NOMO-1 treated with DMSO at 0.1 percent for 48 hours (cell line): Measurements from ENCODE around the gene ASB17.
"Not testable (repeated sequence)": the region's sequence is repeated elsewhere in the genome, so short reads cannot be mapped to it uniquely, and the experiment has no call there.

Experiments used
- DNase-seq: peaks from one replicate; lab custom pipeline; 2025; ENCODE audit not compliant: unreplicated experiment; lab: John Stamatoyannopoulos, UW

The ASB17 gene, protein sequence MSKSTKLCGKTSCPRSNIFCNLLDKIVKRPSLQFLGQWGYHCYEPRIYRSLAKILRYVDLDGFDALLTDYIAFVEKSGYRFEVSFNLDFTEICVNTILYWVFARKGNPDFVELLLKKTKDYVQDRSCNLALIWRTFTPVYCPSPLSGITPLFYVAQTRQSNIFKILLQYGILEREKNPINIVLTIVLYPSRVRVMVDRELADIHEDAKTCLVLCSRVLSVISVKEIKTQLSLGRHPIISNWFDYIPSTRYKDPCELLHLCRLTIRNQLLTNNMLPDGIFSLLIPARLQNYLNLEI

DNA sequence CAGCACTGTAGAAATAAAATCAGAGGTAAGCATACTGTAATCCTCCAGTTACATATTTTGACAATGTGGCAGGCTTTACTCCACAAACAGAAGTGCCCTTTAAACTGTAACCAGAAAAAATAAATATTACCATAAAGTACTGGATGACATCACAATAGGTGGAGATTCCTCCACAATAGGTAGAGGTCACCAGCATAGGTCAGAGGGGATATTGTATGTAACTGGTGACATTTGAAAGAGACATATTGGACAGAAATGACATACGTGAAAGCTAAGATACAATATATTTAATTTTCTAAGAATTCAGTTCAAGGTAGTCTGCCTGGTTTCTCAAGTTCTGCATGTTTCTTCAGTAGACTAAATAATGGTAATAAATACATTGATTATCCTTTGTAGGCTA, at the start of gene ASB17:
Gene ASB17, minus strand, starts transcription at position 101 of the 400 bp plus-strand sequence. CDS start 113 bp downstream, outside the sequence.
- DNase-seq, result no peak

DNA sequence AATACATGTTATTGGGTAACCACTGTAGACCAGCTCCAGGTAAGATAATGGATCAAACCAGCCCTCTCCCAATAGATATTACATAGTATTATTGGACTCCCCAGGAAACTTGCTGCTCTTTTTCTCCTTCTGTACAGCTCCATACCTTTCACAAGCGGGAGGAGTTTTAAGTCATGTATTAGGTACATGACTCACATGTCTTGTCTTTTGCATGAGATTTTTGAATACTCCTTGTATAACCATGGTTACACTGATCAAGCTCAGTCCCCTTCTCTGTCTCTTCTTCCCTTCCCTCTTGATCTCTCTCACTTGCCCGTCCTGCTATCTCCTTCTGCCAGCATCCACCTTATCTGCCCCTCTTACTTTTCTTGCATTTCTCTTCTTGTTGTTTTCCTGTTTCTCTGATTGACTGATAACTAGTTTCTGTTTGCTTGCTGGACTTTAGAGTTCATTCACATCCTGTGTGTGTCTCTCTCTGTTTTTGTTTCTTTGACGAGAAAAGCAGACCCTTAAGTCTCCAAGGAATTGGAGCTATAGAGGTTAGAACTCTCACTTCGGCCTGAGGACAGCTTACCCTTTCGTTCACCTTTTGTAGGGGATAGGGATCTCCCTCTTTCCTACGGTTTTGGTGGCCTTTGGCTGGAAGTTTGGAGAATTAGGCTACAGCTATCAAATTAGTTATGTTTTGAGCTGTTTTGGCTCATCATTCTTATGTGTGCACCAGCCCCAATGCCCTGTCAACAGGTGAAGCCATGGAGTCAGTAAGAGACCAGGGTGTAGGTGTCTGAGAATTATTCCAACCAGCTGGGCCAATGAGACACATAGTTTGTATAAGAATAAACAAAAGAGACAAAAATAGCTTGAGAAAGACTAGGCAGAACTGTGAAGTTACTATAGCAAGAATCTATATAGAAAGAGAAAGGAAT, 49.0 kb upstream of the ASB17 start:
- DNase-seq, result no peak

DNA sequence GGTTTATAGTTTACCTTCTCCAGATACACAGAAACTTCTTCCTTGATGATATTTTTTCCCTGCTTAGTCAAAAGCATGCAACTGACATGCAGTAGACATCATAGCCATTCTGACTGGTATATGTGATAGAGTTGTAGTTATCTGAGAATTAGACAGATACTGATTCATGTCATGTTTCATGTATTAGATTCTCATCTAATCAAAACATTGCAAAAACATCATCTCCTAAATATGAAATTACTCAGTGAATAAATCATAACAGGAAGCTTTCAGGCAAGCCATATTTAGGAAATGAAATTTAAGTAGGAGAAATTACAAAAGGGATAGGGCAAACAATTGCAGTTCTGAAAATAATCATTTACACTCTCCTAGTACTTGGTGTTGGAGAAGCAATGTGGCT, 38.4 kb upstream of the ASB17 start:
- no peak for DNase-seq

DNA sequence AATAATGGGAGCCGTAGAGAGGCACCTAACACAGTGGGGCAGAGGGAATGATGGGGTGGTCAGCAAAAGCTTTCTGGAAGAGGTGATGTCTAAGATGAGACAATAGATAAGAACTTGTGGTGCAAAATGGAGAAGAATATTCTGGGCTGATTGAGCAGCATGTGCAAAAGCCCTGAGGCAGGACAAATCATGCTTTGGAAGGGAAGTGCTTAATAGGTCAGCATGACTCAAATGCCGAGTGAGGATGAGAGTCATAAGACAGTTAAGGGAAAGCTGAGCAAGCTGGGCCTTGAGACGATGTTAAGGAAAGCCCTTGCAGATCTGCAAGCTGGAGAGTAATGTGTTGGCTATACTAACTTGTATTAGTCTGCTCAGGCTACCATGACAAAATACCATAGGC, 37.3 kb upstream of the ASB17 start:
- DNase-seq, result no peak

DNA sequence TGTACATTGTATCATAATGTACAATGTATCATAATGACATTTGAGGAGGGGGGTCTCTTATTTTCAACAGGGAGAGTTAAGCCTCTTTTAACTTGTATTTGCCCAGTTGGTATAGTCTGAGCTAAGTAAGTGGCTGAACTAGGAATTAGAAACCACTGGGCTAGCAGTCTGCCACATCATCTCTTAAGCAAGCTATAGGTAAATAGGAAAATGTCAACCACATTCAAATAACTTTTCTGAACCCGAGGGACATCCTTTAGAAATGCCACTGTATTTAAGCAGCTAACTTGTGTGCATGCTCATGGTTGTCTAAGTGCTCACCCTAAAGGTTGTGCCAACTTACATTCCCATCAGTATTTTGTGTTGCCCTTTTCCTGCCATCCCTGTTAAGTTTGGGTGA, 35.5 kb upstream of the ASB17 start:
- no peak for DNase-seq

DNA sequence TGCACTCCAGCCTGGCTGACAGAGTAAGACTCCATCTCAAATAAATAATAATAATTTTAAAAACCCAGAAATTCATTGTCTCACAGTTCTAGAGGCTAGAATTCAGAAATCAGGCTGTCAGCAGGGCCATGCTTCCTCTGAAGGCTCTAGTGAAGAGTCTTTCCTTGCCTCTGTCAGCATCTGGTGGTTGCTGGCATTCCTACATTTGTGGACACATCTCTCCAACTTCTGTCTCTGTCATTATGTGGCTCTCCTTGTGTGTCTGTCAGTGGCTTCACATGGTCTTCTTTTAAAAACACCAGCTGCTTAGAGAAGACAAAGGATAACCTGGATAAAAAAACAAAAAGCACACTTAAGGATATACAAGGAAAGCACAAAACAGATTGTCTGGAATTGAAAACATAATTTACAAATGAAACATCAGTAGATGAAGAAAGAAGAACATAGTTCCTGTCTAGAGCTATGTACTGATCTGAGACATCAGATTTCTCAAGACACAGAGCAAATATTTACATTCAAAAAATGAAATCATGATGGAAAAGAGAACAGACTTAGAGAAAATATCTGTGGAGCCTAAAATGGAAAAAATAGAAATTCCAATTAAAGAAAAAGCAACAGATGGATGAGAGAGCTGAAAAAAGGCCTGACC, 32.7 kb upstream of the ASB17 start:
- no peak for DNase-seq

DNA sequence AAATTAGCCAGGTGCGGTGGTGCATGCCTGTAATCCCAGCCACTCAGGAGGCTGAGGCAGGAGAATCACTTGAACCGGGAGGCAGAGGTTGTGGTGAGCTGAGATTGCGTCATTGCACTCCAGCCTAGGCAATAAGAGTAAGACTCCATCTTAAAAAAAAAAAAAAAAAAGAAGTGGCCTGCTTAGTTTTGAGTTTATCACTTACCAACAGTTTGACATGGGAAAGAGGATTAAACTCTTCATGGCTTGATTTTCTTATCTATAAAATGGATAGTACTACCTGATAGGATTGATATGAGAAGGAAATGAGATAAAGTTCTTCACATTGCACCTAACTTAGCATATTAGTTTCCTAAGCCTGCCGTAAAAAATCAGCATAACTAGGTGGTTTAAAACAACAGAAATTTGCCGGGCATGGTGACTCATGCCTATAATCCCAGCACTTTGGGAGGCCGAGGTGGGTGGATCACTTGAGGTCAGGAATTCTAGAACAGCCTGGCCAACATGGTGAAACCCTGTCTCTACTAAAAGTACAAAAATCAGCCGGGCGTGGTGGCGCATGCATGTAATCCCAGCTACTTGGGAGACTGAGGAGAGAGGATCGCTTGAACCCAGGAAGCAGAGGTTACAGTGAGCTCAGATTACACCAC, 32.0 kb upstream of the ASB17 start:
- DNase-seq, result not testable (repeated sequence)

DNA sequence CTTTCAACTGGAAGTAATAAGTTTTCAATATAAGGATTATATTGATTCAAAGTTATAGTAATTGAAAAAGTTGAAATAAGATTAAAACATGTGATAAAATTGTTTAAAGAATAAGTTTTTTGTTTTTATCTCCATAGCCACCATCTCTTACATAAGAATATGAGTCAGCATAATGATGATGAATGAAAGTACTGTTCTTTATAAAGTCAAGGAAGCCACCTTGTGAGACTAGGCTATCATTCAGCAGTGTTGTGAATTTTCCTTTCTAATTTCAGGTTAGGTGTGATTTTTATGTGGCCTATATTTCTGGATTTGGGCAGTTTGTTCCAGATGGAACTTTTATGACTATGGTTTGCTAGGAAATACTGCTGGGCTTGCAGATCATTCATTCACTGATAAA, 22.4 kb upstream of the ASB17 start:
- peak; percentile 16 for DNase-seq

DNA sequence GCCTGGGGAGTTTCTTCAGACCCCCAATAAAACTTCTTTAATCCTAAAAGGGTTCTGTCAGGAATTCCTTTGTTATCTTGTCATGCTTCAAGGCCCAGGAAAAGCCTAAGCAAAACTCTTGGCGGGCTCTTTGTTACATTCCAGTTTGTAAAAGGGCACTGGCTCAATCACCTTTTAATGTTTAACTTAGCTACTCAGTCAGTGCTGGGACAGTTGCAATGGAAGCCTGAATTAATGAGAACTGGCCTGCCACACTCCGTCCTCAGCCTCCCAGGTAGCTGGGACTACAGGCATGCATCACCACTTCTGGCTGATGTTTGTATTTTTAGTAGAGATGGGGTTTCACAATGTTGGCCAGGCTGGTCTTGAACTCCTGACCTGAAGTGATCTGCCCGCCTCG, 21.3 kb upstream of the ASB17 start:
- no peak for DNase-seq

DNA sequence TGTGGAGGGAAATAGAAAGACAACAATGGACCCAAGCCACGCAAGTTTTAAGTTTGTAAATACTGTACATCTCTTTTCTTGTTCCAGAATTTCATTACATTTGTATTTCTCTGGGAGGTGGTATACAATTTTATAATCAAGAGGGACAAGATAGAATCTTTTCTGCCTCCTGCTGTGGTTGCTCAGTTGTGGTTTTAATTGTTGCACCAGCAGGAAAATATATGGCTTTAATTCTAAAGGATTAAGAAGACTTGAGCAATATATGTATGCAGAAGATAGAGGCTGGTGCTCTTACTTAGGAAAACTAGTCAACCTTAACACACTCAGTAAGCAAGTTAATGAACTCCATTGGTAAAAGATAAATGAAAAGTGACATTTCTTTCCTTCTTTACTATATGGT, 19.8 kb upstream of the ASB17 start:
- DNase-seq, result no peak

DNA sequence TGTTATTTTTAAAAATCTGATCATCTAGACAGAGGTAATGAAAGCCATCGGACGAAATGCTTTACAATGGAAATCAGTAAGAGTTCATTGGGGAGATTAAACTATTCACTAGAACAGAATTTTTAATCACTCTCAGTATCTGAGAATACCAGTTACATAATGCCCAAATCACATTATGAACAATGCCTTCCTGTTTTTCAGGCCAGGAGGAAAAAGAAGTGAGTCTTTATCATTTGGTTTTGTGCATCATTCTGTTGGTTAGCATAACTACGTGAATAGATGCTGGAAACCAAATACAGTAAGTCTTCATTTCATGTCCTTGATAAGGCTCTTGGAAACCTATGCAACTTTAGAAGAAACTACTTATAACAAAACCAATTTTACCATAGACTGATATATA, 18.0 kb upstream of the ASB17 start:
- DNase-seq, result no peak

DNA sequence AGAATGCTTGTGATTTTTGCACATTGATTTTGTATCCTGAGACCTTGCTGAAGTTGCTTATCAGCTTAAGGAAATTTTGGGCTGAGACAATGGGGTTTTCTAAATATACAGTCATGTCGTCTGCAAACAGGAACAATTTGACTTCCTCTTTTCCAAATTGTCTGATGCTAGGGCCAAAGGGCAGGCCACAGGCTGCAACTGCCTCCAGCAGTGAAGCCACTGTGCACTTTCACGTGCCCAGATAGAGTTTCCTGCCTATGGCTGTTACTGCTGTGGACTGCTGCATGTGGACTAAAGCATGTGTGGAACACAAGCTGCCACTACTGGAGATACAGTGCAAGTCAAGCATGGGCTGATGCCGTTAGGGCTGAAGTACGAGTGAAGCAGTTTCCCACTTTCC, 10.8 kb upstream of the ASB17 start:
- peak; percentile 66 for DNase-seq

DNA sequence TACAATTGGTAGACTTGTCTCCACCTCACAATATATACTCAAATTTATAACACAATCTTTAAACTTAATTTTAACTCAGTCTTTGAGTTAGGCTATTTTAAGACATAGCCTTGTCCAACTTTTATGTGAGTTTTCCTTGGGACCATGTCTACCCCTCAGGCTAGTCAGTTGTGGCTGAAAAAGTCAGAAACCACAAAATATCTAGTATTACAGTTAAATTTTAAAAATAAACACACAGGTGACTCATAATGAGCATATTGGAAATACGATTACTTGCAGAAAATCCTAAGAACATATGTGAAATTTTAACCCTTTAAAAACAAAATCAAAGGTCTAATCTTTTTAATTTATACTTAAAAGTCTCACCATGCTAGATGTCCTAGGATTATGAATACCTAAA, 4.8 kb upstream of the ASB17 start:
- DNase-seq, result peak; percentile 7

DNA sequence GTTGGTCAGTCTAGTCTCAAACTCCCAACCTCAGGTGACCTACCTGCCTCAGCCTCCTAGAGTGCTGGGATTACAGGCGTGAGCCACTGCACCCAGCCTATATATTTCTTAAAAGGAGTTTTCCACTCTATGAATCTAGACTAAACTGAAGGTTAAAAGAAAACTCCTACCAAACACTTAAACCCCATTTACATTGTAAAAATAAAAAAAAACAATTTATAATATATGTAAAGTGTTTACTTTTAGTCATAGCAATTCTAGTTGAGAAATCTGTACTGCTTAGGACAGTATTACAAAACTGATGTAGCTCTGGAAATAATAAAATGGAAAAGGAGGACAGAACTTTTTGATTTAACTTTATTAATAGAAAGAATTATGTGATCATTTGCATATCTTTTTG, 9.5 kb downstream of the ASB17 start:
- no peak for DNase-seq

DNA sequence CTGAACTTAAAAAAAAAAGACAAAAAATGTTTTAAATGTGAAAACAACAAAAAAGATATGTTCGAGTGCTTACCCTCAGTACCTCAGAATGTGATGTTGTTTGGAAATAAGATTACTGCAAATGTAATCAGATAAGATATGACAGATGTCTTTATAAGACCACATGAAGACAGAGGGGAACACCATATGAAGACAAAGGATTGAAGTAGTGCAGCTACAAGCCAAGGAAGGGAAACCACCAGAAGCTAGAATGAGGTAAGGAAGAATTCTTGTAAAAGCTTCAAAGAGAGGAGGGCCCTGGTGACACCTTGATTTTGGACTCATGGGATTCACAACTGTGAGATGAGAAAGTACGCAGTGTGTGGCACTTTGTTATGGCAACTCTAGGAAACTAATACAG, 15.4 kb downstream of the ASB17 start:
- no peak for DNase-seq

DNA sequence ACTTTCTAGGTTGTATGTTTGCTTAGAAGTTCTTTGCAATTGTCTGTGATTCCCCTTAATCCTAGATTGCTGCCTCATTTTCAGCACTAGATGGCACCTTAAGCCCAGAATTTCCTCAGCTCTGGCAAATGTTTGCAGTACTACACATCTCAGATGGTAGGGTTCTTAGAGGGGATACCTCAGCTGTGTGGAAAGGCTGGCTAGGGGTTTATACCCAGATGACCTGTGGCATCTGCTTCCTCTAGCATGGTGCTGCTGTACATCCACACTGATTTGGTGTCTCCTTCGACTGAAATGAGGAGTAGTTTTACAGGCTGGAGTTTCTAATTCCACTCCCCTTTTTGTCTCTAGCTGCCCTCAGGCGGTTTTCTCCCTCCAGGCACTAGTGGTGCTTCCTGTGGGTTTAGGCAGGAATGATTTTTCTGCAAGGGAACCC, 23.5 kb downstream of the ASB17 start:
- peak; percentile 59 for DNase-seq

DNA sequence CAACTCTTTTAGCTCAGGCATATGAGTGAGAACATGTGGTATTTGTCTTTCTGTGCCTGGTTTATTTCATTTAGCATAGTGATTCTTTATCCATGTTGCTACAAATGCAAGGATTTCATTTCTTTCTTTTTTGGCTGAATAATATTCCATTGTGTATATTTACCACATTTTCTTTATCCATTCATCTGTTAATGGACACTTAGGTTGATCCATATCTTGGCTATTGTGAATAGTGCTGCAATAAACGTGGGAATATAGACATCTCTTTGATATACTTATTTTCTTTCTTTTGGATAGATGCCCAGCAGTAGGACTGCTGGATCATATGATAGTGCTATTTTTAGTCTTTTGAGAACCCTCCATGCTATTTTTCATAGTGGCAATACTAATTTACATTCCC, 30.8 kb downstream of the ASB17 start:
- no peak for DNase-seq

DNA sequence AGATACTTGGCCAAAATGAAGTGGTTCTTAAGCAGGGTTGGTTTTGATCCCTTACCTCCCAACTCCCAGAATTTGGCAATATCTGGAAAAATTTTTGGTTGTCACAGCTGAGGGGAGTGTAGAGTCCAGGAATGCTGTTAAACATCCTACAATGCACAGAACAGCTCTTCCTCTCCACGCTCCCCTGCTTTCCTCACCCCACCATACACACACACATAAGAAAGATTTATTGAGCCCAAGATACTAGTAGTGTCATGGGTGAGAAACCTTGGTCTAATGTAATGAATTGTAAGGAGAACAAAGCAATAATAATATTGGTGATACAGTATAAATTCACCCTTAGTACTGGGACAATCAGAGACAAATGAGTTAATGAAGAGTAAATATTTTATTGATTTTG, 47.8 kb downstream of the ASB17 start:
- no peak for DNase-seq

DNA sequence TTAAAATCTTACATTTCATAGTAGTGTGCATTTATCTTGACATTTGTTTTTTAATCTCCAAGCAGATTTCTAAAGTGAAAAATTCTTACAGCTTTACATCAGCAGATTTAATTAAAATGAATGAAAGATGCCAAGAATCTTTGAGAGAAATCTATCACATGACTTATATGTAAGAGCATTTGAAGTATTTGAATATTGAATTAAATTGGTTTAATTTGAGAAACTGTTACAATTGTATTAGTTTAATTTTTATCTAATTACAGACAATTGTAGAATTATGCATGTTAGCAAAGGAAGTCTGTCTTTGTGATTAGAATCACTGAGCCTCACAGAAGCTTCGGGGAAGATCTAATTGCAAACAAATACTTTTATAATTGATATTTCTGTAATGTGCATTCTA, 52.2 kb downstream of the ASB17 start:
- no peak for DNase-seq

DNA sequence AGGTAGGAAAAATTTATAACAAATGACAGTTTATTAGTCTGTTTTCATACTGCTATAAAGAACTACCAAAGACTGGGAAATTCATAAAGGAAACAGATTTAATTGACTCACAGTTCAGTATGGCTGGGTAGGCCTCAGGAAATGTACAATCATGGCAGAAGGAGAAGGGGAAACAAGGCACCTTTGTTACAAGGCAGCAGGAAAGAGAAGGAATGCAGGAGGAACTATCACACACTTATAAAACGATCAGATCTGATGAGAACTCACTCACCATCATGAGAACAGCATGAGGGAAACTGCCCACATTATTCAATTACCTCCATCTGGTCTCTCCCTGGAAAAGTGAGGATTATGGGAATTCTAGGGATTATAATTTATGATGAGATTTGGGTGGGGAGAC, 61.3 kb downstream of the ASB17 start:
- DNase-seq, result no peak
